HG03139 (cell line): ENCODE data around the gene MDFIC.

Experiments used
- ATAC-seq: cut with Tn5 transposase; IDR thresholded peaks from one replicate; pipeline ENCODE4 v1.9.1; 2021; ENCODE audit not compliant: unreplicated experiment

Gene MDFIC

GRCh38 chr7:114986190-114987180 lies 64.6 kb downstream of the MDFIC start:
- ATAC-seq = no peak

DNA sequence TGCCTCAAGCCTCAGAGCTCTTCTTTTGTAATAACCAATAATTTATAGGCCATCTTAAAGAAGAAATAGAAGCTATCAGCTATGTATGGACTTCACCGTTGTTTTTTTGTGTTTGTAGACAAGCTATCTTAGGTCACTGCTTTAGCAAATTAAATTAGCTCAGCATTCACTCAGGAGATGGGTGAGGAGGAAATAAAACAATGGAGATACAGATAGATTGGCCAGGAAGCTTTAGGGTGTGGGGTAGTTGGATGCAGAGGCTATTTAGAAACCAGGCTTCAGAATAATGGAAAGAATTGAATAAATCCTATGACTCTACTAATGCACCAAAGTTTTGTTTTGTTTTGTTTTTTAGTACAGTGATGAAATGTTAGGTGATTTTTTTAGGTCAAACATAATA lies 66.1 kb downstream of the MDFIC start:
- ATAC-seq = no peak

DNA sequence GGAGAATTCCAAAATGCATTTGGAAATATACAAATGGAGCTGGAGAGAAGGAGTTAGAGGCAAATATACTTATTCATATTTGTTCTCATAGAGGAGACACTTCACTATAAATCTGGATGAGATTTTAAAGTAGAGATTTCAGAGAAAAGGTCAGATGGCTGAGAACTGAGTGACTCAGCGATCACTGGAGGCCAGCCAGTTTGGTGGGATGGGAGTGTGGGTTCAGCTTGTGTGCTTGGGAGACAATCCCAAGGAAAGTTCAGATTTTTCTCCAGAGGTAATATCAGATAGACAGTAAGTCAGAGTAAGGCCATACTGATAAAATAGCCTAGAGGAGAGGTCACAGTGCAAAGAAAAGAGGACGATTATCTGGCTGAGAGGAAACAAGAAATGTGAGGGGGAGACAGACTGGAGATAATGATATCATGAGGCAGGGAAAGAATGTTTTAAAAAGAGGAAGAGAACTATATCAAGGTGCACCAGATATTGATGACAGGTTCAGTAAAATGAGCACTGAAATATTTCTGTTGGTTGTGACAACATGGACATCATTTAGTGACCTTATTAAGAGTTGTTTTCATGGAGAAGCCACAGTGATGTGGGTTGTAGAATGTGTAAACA lies 67.0 kb downstream of the MDFIC start:
- ATAC-seq = no peak

GRCh38 chr7:114989531-114989930 lies 67.6 kb downstream of the MDFIC start:
- no peak for ATAC-seq

DNA sequence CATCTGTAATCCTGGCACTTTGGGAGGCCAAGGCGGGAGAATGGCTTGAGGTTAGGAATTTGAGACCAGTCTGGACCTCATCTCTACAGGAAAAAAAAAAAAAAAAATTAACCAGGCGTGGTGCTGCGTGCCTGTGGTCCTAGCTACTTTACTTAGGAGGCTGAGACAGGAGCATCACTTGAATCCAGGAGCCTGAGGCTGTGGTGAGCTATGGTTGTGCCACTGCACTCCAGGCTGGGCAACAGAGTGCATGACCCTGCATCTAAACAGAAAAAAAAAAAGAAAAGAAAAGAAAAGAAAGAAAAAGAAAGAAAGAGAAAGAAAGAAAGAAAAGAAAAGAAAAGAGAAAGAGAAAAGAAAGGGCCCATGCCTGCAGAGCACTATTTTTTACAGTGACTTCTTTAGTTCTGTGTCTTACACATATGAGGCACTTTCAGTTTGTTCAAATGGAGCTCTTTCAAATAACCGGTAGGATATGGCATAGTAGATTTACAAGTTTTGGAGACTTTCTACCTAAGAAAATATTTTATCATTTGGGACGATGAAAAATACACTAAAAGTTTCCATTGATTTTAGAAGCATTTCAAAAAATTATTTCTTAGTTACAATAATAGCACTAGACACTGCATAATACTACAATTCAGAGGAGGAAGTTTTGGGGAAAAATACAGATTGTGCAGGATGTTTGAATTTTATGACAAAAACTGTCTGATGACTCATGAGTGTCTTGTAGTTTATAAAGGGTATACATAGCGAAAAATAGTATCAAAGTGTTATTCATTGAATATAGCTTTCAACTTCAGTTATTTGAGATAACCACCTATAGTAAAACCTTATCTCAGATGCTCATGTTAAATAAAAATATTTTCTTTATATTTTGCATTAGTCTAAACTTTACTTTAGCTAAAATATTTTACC lies 75.9 kb downstream of the MDFIC start:
- no peak for ATAC-seq

DNA sequence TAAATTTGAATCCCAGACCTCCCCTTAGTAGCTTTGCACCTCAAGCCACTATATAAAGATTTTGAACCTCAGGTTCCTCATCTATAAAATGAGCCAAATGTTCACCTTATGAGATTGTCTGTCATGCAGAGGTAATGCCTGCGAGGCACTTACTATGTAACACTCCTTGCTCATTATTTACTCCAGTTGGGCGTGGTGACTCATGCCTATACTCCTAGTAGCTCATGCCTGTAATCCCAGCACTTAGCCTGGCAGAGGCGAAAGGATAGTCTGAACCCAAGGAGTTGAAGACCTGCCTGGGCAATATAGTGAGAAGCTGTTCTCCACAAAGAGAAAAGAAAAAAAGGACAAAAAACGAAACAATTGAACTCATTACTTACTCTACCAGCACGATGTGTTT lies 82.2 kb downstream of the MDFIC start:
- ATAC-seq = no peak

GRCh38 chr7:115005251-115005650 lies 83.4 kb downstream of the MDFIC start:
- no peak for ATAC-seq

DNA sequence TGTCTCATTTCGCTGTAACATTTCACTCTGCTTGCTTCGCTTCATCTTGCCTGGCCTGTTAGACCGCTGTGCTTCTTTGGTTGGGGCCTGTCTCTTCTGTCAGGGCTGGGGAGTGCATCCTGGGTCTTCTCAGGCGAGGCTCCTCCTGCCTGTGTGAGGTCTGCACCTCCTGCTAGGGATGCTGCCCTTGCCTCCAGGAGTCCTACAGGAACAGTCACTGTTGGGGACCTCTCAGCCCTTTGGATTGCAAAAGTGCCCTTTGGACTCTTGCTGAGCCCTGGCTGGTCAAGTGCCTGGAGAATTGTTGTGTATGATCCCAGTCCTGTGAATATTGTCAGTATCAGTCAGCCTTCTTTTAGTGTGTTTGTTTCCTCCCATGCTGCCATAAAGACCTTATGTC lies 84.1 kb downstream of the MDFIC start:
- no peak for ATAC-seq

DNA sequence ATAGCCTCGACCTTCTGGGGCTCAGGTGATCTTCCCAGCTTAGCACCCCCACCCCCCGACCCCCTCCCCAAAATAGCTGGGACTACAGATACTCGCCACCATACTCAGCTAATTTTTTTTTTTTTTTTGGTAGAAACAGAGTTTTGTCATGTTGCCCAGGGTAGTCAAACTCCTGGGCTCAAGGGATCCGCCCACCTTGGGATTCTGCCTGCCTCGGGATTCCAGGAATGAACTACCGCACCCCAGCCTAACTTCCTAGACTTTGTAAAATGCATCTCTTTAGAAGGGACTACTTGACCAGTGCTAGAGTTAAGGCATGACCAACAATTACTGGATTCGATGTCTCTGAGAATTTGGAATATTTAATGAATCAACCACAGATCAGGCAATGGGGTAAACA lies 85.9 kb downstream of the MDFIC start:
- ATAC-seq = no peak

DNA sequence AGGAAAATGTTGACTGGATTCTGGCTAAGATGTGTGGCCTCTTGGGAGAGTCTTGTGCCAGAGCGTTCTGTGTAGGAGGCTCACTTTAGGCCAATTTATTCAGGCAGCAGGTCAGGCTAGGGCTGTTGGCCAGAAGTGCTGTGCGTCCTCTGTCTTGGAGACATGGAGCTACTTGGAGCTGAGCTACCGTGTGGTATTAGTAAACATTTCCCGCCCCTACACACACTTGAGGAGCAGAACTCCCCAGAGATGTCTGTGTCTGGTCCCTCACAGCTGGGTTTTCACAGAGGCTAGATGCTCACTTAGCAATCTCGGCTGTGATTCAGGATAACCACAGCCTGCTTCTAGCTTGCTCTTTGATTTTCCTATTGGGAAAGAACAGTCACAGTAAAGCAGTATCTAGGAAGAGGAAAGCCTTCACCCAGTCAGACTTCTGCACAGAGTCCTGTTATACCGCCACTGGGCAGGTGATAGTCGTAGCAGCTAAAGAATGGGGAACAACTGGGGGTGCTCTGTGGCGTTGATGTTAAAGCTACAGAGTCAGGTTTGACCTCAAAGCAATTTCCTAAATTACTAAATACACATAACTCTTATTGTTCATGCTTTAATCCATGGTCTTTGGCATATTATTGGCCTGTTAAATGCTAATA lies 86.7 kb downstream of the MDFIC start:
- peak; percentile 49 for ATAC-seq

DNA sequence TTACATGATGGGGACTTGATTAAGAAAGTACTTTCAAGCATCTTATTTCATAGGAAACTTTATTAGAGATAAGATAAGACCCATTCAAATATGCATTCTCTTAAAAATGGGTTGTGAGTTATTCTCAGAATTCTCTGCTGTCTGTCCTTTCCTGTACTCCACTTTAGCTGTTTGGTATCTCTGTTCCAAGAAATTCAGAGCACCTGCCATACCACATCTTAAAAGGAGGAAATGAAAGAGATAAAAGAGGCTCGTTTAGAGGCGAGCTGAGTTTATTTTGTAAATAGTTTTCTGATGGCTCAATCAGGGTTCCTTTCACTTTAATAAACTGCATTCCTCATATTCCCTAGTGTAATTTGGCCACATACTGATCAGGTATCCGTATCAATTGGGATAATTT lies 87.2 kb downstream of the MDFIC start:
- ATAC-seq = peak; percentile 67

- no peak for ATAC-seq
These were observed 88.0 kb downstream of the MDFIC start for GRCh38 chr7:115009736-115010440.

DNA sequence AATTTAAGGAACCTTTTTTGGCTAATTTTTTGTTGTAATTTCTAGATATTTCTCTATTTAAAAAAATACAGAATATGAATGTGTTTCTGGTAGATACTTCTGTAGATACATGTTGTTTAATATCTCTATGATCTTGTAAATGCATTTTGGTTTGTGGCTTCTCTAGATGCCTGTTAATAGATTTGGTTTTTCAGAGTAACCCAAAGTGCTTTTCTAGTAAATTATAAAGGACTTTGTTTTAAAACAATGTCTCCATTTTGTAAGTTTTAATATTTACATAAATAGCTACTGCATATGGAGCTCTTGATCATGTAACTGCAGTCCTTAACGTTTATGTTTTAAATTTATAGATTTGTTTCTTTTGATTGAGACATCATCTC lies 88.5 kb downstream of the MDFIC start:
- ATAC-seq = no peak

DNA sequence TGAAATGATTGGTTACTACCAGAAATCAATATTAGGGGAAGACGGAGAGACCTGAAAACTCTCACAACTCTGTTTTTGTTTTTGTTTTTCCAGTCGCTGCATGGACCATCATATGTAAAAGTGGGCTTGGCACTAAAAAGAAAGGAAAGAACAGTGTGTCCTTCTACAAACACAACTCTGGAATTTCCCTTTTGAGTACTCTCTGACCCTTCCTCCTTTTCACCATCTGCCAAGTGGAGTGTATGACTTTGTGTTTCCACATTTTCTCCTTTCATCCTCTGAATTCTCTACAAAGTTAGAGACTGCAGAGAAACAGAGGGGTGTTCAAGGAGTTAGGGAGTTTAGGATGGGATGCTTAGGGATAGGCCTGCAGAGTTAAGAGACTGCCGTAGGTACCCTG lies 92.0 kb downstream of the MDFIC start:
- ATAC-seq = no peak

DNA sequence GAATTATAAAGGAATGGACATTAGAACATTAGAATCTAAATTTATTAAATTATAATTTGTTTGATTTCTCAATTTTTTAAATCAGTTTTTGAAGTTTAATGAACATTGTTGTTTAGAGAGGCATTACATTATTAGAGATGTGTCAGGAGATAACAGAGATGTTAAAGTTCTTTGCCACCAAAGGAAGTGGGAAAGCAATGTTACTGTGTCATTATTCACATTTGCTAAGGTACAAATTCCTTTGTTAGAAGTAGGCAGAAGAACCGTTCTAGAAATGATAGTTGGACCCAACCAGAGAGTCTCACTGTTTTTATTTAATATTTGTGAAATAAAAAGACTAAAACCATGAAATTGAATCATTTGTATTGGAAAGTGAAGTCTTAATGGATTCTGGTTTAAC lies 92.9 kb downstream of the MDFIC start:
- ATAC-seq = no peak

GRCh38 chr7:115015619-115016018 lies 93.7 kb downstream of the MDFIC start:
- no peak for ATAC-seq

GRCh38 chr7:115019882-115020605 lies 98.2 kb downstream of the MDFIC start:
- ATAC-seq = no peak

GRCh38 chr7:115023219-115023618 lies 101.3 kb downstream of the MDFIC start:
- no peak for ATAC-seq

- no peak for ATAC-seq
These were observed 102.4 kb downstream of the MDFIC start for GRCh38 chr7:115024276-115024675.
